ENCODE results near the gene KAZN.

GRCh38 chr1:15068152-15068551 is 469.7 kb downstream of the KAZN start:
- TF ChIP-seq CTCF (IDR thresholded peaks at IDR 0.05) (no peak), POLR2A (IDR thresholded peaks at IDR 0.05) (no peak)

Measured in body of pancreas (tissue), 4 donors.